ENCODE results near the gene LDLRAD1. TPM values are rescaled to one million over a fixed set of nuclear protein-coding genes. Genes with fewer than 3 reads are reported as not detected.

Gene LDLRAD1
- polyA plus RNA-seq, 1 donor from 2014 or later: not detected

- Histone ChIP-seq H2AFZ (ENCODE audit: low read depth, low read length) (no peak overlapping the region), H4K20me1 (ENCODE audit: insufficient read depth) (no peaks in the 10 kb centered on the region), H3K36me3 (ENCODE audit: insufficient read depth, low read length) (no peaks in the 10 kb centered on the region), H3K4me2 (ENCODE audit: low read length) (no peak overlapping the region), H3K27me3 (ENCODE audit: insufficient read depth, low read depth, low read length) (no peaks in the 10 kb centered on the region), H3K9me3 (ENCODE audit: low read length) (no peaks in the 10 kb centered on the region), H3K9me2 (ENCODE audit: insufficient read depth, low read length) (no peaks in the 10 kb centered on the region), H3F3A (ENCODE audit: insufficient read depth, low read length, poor library complexity, severe bottlenecking) (no peaks in the 10 kb centered on the region), H3K9ac (ENCODE audit: low read length) (no peak overlapping the region), H3K27ac (ENCODE audit: low read length) (no peak overlapping the region), H3K4me3 (ENCODE audit: low read length) (no peak overlapping the region), H3K79me2 (replicated peaks; ENCODE audit: insufficient read depth, low read length) (no peaks in the 10 kb centered on the region)
- TF ChIP-seq RAD21 (conservative IDR thresholded peaks at IDR 0.05): no peak
- TF ChIP-seq TAF1 (IDR thresholded peaks at IDR 0.05; ENCODE audit: low read depth): no peak
- no peak for TF ChIP-seq EP300 (conservative IDR thresholded peaks at IDR 0.05; ENCODE audit: poor library complexity, severe bottlenecking)
- TF ChIP-seq MXI1 (conservative IDR thresholded peaks at IDR 0.05; ENCODE audit: poor library complexity, severe bottlenecking): no peak
- TF ChIP-seq REST (IDR thresholded peaks at IDR 0.05; ENCODE audit: borderline replicate concordance): no peak
- TF ChIP-seq POLR2AphosphoS5 (IDR thresholded peaks at IDR 0.05): no peak
- no peak for TF ChIP-seq CTCF (IDR thresholded peaks at IDR 0.05; ENCODE audit: poor library complexity, severe bottlenecking)
- TF ChIP-seq EZH2 (IDR thresholded peaks at IDR 0.05; ENCODE audit: borderline replicate concordance, insufficient read depth, low read length, poor library complexity, severe bottlenecking): no peak
Measured at GRCh38 chr1:53979712-53980450, 38.1 kb downstream of the LDLRAD1 start.

- no peaks in the 10 kb centered on the region for H3K79me2 ChIP-seq (replicated peaks; ENCODE audit: insufficient read depth, low read length)
- no peak overlapping the region for H3K4me2 ChIP-seq (ENCODE audit: low read length)
- H4K20me1 ChIP-seq (ENCODE audit: insufficient read depth): no peaks in the 10 kb centered on the region
- H3K9me2 ChIP-seq (ENCODE audit: insufficient read depth, low read length): no peaks in the 10 kb centered on the region
- H3K27me3 ChIP-seq (ENCODE audit: insufficient read depth, low read depth, low read length): no peaks in the 10 kb centered on the region
- TF ChIP-seq REST (IDR thresholded peaks at IDR 0.05; ENCODE audit: borderline replicate concordance) (no peak), CTCF (IDR thresholded peaks at IDR 0.05; ENCODE audit: poor library complexity, severe bottlenecking) (no peak), EP300 (conservative IDR thresholded peaks at IDR 0.05; ENCODE audit: poor library complexity, severe bottlenecking) (no peak), EZH2 (IDR thresholded peaks at IDR 0.05; ENCODE audit: borderline replicate concordance, insufficient read depth, low read length, poor library complexity, severe bottlenecking) (no peak), POLR2AphosphoS5 (IDR thresholded peaks at IDR 0.05) (no peak)
- H3K27ac ChIP-seq (ENCODE audit: low read length): no peak overlapping the region
- H3K9ac ChIP-seq (ENCODE audit: low read length): no peak overlapping the region
- no peaks in the 10 kb centered on the region for H3F3A ChIP-seq (ENCODE audit: insufficient read depth, low read length, poor library complexity, severe bottlenecking)
- no peaks in the 10 kb centered on the region for H3K36me3 ChIP-seq (ENCODE audit: insufficient read depth, low read length)
- H2AFZ ChIP-seq (ENCODE audit: low read depth, low read length): no peak overlapping the region
- H3K9me3 ChIP-seq (ENCODE audit: low read length): no peaks in the 10 kb centered on the region
- no peak overlapping the region for H3K4me3 ChIP-seq (ENCODE audit: low read length)
Measured at GRCh38 chr1:53975861-53976260, 42.1 kb downstream of the LDLRAD1 start.

Data from neural cell (in vitro differentiated cells).